AG09319 (cell line): ENCODE data around the gene ARV1.

Source experiments
- DNase-seq: peaks from one replicate; pipeline ENCODE4 v3.0.0-alpha.2; 2010; ENCODE audit warnings: low read depth; ENCODE audit errors: extremely low read depth
- CTCF ChIP-seq: IDR thresholded peaks from 2 replicates; pipeline ENCODE4 v1.5.1; 2011; ENCODE audit warnings: low read depth, mild to moderate bottlenecking, inconsistent platforms, low read length, moderate library complexity

ARV1 gene

GRCh38 chr1:230978491-230979388 is at the start of gene ARV1, which contains the start of gene TTC13:
Gene ARV1, plus strand, starts transcription at chr1:230979094. Its CDS starts 12 bp downstream, at chr1:230979106.
Gene TTC13, minus strand, starts transcription at chr1:230978861. Its CDS starts 31 bp downstream, at chr1:230978830.
- DNase-seq = peak; percentile 94
- peak; percentile 13 for TF ChIP-seq CTCF

- no peak for TF ChIP-seq CTCF
- no peak for DNase-seq
These were observed 47.9 kb upstream of the ARV1 start for GRCh38 chr1:230930986-230931385.

- no peak for DNase-seq
- no peak for TF ChIP-seq CTCF
These were observed 43.0 kb upstream of the ARV1 start for GRCh38 chr1:230935852-230936251.

GRCh38 chr1:230936475-230936874 is 42.4 kb upstream of the ARV1 start:
- no peak for TF ChIP-seq CTCF
- no peak for DNase-seq

GRCh38 chr1:230937371-230937770 is 41.5 kb upstream of the ARV1 start:
- no peak for DNase-seq
- no peak for TF ChIP-seq CTCF

GRCh38 chr1:230938924-230939368 is 39.9 kb upstream of the ARV1 start:
- TF ChIP-seq CTCF = no peak
- no peak for DNase-seq

GRCh38 chr1:230939806-230940489 is 38.9 kb upstream of the ARV1 start:
- no peak for TF ChIP-seq CTCF

More at GRCh38 chr1:230939806-230940489, 38.9 kb upstream of the ARV1 start:
- DNase-seq = no peak
